Neutrophil (primary cell): ENCODE data around the gene ZNF83.
"Not testable (repeated sequence)": the region's sequence is repeated elsewhere in the genome, so short reads cannot be mapped to it uniquely, and the experiment has no call there.

Source experiments
- H3K27ac ChIP-seq: fragments of 200-600 bp; sonication (generic); 2 replicates; pipeline ENCODE4 v1.5.1; 2016; ENCODE audit warnings: mild to moderate bottlenecking, moderate library complexity
- H3K27me3 ChIP-seq: fragments of 200-600 bp; sonication (generic); 2 replicates; pipeline ENCODE4 v1.6.0; 2016; ENCODE audit warnings: mild to moderate bottlenecking
- H3K36me3 ChIP-seq: fragments of 200-600 bp; sonication (generic); 2 replicates; pipeline ENCODE4 v1.5.1; 2017
- H3K4me1 ChIP-seq, 2 experiments: fragments of 200-600 bp in 1 of 2; sonication (generic) in 1 of 2; 1 replicate in 1 of 2; 2 replicates in 1 of 2; pipeline versions ENCODE4 v1.5.1 to v1.6.1; 2013 to 2016; ENCODE audit warnings: low read depth in 1 of 2, low read length in 1 of 2, mild to moderate bottlenecking in 1 of 2, moderate library complexity in 1 of 2; ENCODE audit not compliant: control insufficient read depth in 1 of 2, insufficient read depth in 1 of 2
- H3K4me3 ChIP-seq, 2 experiments: fragments of 200-600 bp in 1 of 2; sonication (generic) in 1 of 2; 1 replicate in 1 of 2; 2 replicates in 1 of 2; pipeline ENCODE4 v1.5.1; 2013 to 2016; ENCODE audit warnings: low read depth in 1 of 2, low read length in 1 of 2, mild to moderate bottlenecking in 1 of 2, moderate library complexity in 1 of 2
- H3K9me3 ChIP-seq: fragments of 200-600 bp; sonication (generic); 2 replicates; pipeline ENCODE4 v1.5.1; 2016
- CTCF ChIP-seq: fragments of 200-600 bp; sonication (generic); IDR thresholded peaks from 2 replicates; pipeline ENCODE4 v1.5.1; 2016; ENCODE audit warnings: antibody characterized with exemption

ZNF83 gene

GRCh38 chr19:52621376-52621775, 16.8 kb downstream of the ZNF83 start:
- H3K27ac ChIP-seq, result no peak overlapping the region
- peaks cover 14% of the 10 kb centered on the region for H3K9me3 ChIP-seq
- no peak overlapping the region for H3K4me3 ChIP-seq
- TF ChIP-seq CTCF, result no peak
- peaks cover 54% of the 10 kb centered on the region for H3K36me3 ChIP-seq
- no peaks in the 10 kb centered on the region for H3K27me3 ChIP-seq
- no peaks in the 10 kb centered on the region for H3K4me1 ChIP-seq

- Histone ChIP-seq H3K27ac (no peak overlapping the region), H3K9me3 (peaks cover 48% of the 10 kb centered on the region), H3K27me3 (no peaks in the 10 kb centered on the region), H3K36me3 (peaks cover 13% of the 10 kb centered on the region), H3K4me3 (no peak overlapping the region), H3K4me1 (no peaks in the 10 kb centered on the region)
- TF ChIP-seq CTCF, result no peak
These were observed 24.8 kb downstream of the ZNF83 start for GRCh38 chr19:52613299-52613906.

DNA sequence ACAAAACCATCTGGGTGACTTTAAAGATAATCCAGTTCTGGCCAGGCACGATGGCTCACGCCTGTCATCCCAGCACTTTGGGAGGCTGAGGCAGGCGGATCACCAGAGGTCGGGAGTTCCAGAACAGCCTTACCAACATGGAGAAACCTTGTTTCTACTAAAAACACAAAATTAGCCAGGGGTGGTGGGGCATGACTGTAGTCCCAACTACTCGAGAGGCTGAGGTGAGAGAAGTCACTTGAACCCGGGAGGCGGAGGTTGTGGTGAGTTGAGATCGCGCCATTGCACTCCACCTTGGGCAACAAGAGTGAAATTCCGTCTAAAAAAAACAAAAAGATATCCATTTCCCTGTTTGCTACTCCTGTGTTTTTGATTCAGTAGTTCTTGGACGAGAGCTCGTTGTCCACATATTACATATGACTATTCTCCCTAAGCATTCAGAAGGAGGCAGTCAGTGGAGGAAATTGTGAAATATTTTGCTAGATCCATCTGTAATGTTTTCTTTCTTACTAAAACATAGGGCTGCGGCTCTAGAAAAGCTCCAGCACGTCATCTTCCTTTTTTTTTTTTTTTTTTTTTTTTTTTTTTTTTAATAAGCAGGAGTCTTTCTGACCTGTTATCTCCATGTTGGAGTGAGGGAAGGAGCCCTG, 34.5 kb downstream of the ZNF83 start:
- H3K9me3 ChIP-seq, result peaks cover 3% of the 10 kb centered on the region
- H3K27ac ChIP-seq, result no peak overlapping the region
- H3K36me3 ChIP-seq, result no peaks in the 10 kb centered on the region
- peaks cover 16 to 23% of the 10 kb centered on the region in 2 experiments for H3K4me1 ChIP-seq
- no peak overlapping the region for H3K4me3 ChIP-seq
- no peaks in the 10 kb centered on the region for H3K27me3 ChIP-seq
- no peak for TF ChIP-seq CTCF

- Histone ChIP-seq H3K27me3 (no peaks in the 10 kb centered on the region), H3K36me3 (no peaks in the 10 kb centered on the region), H3K9me3 (no peaks in the 10 kb centered on the region), H3K4me1 (peaks cover 16 to 23% of the 10 kb centered on the region in 2 experiments), H3K27ac (no peak overlapping the region), H3K4me3 (no peak overlapping the region)
- no peak for TF ChIP-seq CTCF
These were observed 35.2 kb downstream of the ZNF83 start for GRCh38 chr19:52602941-52603340.

DNA sequence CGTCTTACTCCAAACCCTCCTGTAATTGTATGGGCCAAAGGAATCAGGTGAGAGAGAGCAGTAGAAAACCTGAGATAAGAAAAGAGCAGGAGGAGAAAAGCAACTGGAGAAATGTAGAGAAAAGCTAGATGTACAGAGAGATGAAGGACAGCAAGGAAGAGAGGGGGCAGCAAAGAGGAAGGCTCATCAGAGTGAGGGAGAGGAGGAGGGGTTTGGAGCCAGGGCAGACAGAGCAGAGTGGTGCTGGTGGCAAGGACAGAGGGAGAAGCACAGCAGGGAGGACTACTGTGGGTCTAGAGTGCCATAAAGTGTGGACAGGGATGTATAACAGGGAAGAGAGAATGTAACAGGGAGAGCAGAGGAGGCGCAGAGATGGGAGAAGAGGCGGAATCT, 36.2 kb downstream of the ZNF83 start:
- H3K27me3 ChIP-seq, H3K36me3 ChIP-seq, H3K9me3 ChIP-seq: not testable (repeated sequence)
- Histone ChIP-seq H3K4me1 (peaks cover 16 to 23% of the 10 kb centered on the region in 2 experiments), H3K4me3 (peak overlapping the region; percentile 81 to 88), H3K27ac (peak overlapping the region; percentile 70)
